HFF-Myc (cell line): Measurements from ENCODE around the gene ADSL.

Experiments used
- DNase-seq: peaks from one replicate; pipeline ENCODE4 v3.0.0-alpha.2; 2011; ENCODE audit warnings: low read depth; ENCODE audit errors: extremely low read depth
- H3K4me3 ChIP-seq: replicated peaks from 2 replicates; pipeline ENCODE4 v1.5.1; 2011; ENCODE audit warnings: low read depth, mild to moderate bottlenecking, control low read depth, low read length
- TF ChIP-seq, protein P1 (sequence below): IDR thresholded peaks from 2 replicates; pipeline ENCODE4 v1.5.1; 2012; ENCODE audit warnings: mild to moderate bottlenecking, low read depth, low read length, control low read depth; ENCODE audit errors: missing control alignments

ADSL gene

DNA sequence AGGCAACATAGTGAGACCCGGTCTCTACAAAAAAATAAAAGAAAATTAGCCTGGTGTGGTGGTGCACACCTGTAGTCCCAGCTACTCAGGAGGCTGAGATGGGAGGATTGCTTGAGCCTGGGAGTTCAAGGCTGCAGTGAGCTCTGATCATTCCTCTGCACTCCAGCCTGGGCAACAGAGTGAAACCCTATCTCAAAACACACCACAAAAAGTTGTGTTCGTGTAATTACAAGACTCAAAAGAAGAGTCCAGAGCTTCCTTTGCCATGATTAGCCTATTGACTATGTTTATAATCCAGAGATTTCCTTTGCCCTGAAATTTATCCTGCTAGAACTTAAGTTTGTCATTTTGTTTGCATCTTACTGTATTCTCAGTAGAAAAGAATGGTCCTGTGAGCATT, 45.1 kb downstream of the ADSL start:
- no peak for DNase-seq
- TF ChIP-seq, protein P1, sequence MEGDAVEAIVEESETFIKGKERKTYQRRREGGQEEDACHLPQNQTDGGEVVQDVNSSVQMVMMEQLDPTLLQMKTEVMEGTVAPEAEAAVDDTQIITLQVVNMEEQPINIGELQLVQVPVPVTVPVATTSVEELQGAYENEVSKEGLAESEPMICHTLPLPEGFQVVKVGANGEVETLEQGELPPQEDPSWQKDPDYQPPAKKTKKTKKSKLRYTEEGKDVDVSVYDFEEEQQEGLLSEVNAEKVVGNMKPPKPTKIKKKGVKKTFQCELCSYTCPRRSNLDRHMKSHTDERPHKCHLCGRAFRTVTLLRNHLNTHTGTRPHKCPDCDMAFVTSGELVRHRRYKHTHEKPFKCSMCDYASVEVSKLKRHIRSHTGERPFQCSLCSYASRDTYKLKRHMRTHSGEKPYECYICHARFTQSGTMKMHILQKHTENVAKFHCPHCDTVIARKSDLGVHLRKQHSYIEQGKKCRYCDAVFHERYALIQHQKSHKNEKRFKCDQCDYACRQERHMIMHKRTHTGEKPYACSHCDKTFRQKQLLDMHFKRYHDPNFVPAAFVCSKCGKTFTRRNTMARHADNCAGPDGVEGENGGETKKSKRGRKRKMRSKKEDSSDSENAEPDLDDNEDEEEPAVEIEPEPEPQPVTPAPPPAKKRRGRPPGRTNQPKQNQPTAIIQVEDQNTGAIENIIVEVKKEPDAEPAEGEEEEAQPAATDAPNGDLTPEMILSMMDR, result no peak
- H3K4me3 ChIP-seq, result no peak overlapping the region

DNA sequence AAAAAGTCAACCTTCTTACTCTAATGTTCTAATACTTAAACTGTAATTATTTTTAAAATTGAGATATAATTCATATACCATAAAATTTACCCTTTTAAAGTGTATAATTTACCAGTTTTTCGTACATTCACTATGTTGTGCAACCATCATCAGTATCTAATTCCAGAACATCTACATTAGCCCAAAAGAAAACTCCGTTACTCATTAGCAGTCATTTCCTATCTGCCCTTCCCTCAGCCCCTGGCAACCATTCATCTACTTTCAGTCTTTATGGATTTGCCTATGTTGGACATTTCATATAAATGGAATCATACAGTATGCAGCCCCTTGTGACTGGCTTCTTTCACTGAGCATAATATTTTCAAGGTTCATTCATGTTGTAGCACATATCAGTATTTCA, 46.3 kb downstream of the ADSL start:
- no peak for DNase-seq
- TF ChIP-seq, protein P1, result no peak
- H3K4me3 ChIP-seq, result no peak overlapping the region

DNA sequence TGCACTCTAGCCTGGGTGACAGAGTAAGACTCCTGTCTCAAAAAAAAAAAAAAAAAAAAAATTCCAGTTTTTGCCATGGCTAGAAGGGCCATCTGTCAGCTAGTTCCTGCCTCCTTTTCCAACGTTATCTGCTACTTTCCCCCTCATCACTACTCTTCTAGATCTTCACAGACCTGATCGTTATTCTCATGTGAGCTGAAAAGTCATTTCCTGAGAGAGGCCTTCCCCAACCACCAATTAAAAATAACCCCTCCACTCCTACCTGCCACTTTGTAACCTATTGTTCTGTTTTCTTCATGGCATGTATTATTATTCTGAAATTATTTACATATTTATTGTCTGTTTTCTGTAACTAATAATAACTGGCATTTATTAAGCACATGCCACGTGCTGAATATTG, 48.3 kb downstream of the ADSL start:
- no peak overlapping the region for H3K4me3 ChIP-seq
- TF ChIP-seq, protein P1, result no peak

DNA sequence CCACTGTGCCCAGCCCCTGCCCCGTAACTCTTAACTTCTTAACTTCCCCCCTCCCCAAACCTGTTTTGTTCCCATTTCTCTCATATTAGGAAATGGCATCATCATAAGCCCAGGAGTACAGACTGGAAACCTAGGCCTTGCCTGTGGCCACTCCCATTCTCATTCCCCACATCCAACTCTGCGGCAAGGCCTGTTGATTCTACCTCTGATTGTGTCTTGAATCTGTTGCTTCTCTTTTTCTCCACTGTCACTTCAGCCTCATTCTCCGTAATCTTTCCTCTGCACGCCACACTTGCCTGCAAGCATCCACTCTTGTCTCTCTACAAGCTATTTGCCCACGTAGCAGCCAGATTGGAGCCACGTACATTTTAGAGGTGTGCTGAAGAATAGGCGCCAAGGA, 49.3 kb downstream of the ADSL start:
- TF ChIP-seq, protein P1, result no peak
- no peak overlapping the region for H3K4me3 ChIP-seq
- DNase-seq, result no peak

More for the DNA sequence above, 48.3 kb downstream of the ADSL start:
- DNase-seq, result no peak

DNA sequence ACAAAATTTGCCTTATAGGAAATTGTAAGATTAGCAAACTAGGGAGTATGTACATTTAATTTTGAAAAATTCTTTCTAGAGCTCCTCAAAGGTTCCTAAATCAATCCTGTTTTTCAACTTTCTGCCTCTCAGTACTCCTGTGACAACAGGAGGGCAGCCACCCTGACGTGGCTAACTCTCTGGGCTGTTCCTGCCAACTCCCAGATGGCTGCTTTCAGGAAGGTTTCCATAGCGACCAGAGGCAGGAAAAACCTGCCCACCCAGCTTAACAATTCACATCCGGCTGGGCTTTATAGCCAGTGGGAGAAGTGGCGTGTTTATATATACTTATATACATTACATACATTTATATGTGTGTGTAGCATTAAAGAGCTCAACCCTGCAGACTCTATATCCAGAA, 50.6 kb downstream of the ADSL start:
- no peak overlapping the region for H3K4me3 ChIP-seq
- TF ChIP-seq, protein P1, result no peak
- DNase-seq, result peak; percentile 36

DNA sequence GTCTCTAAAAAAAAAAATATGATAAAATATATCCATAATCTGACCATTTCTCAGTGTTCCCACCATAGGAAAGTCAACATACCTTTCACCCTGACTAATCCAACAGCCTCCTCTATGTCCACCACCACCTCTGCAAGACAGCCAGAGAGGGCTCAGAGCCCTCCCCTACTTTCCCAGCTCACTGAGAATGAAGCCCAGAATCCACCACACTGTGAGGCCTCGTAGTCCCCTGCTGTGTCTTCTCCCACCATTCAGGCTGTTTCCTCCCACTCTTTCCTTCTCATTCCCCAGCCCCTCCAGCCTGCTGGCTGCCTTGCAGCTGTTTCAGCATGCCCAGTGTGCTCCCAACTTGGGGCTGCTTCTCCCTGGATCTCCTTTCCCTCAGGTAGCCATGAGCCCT, 51.1 kb downstream of the ADSL start:
- H3K4me3 ChIP-seq, result no peak overlapping the region
- DNase-seq, result no peak
- TF ChIP-seq, protein P1, result no peak

DNA sequence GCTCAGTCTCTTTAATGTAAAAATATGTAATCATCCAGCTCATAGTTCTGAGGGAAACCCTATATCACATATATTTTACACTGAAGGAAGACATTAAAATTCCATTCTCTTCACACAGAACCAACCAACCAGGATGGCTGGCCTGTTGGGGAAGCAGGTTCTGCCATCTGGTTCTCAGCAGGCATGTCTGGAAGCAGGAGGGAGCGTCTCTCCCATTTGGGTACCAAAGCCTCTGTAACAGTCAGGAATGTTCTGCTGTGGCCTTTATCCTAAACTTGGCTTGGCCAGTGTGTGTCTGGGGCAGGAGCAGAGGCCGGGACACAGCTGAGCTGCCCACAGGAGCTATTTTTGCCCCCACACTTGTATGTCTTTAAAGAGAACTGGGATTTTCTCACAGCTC, 53.3 kb downstream of the ADSL start:
- TF ChIP-seq, protein P1, result no peak
- no peak overlapping the region for H3K4me3 ChIP-seq
- no peak for DNase-seq
